Panc1 (cell line): Measurements from ENCODE around the gene ZBTB8A. TPM values are rescaled to one million over a fixed set of nuclear protein-coding genes. Genes with fewer than 3 reads are reported as not detected.

Experiments
- ATAC-seq: fragments of 200-7000 bp; cut with Tn5 transposase; 2 replicates; pipeline ENCODE4 v1.9.1; 2020; ENCODE audit warnings: mild to moderate bottlenecking, moderate library complexity
- BruUV-seq: library from RNA; stranded (reverse); fragments of 400-500 nt; replicated peaks from 2 replicates; lab custom pipeline; 2021; lab: Mats Ljungman, UMichigan
- CTCF ChIA-PET: fragments of 300-600 bp; sonication (Branson Sonifier 250); formaldehyde crosslinking; loops from one replicate; lab custom pipeline; 2022; ENCODE audit warnings: antibody characterized with exemption; lab: Charles Lee
- POLR2A ChIA-PET: fragments of 300-600 bp; sonication (Branson Sonifier 250); formaldehyde crosslinking; loops from one replicate; lab custom pipeline; 2022; ENCODE audit warnings: antibody characterized with exemption; lab: Charles Lee
- DNase-seq: peaks from one replicate; pipeline ENCODE4 v3.0.0-alpha.2; 2010; ENCODE audit warnings: low read depth, low spot score
- H3K27ac ChIP-seq: 2 replicates; pipeline ENCODE4 v1.5.1; 2011; ENCODE audit warnings: mild to moderate bottlenecking, low read length, inconsistent platforms
- H3K27me3 ChIP-seq: fragments of 200-500 bp; sonication (Bioruptor generic); 2 replicates; pipeline ENCODE4 v1.6.0; 2014; ENCODE audit warnings: low read length, inconsistent platforms; ENCODE audit not compliant: control insufficient read depth, insufficient read depth
- H3K36me3 ChIP-seq: fragments of 200-500 bp; sonication (Bioruptor generic); 2 replicates; pipeline ENCODE4 v1.5.1; 2014; ENCODE audit warnings: inconsistent platforms, mild to moderate bottlenecking, low read length, moderate library complexity; ENCODE audit not compliant: control insufficient read depth, insufficient read depth
- H3K4me1 ChIP-seq: 2 replicates; pipeline ENCODE4 v1.5.1; 2011; ENCODE audit warnings: inconsistent platforms, mild to moderate bottlenecking, low read length, moderate library complexity; ENCODE audit not compliant: control insufficient read depth, insufficient read depth
- H3K4me3 ChIP-seq, 2 experiments: 2 replicates each; pipeline ENCODE4 v1.5.1; 2011 to 2012; ENCODE audit warnings: low read depth in 2 of 2, low read length in 2 of 2, mild to moderate bottlenecking in 2 of 2, inconsistent platforms in 1 of 2, moderate library complexity in 1 of 2
- H3K9me3 ChIP-seq: fragments of 200-500 bp; sonication (Bioruptor generic); 2 replicates; pipeline ENCODE4 v1.5.1; 2014; ENCODE audit warnings: low read depth, mild to moderate bottlenecking, inconsistent platforms, low read length, moderate library complexity; ENCODE audit not compliant: control insufficient read depth, insufficient read depth
- POLR2AphosphoS5 ChIP-seq: IDR thresholded peaks from 2 replicates; pipeline ENCODE4 v1.6.1; 2012; ENCODE audit warnings: mild to moderate bottlenecking, low read depth, low read length, moderate library complexity
- REST ChIP-seq, 2 experiments: IDR thresholded peaks; 2 replicates each; pipeline ENCODE4 v1.6.1; 2011 to 2012; ENCODE audit warnings: low read depth in 2 of 2, control low read depth in 1 of 2, low read length in 1 of 2, mild to moderate bottlenecking in 1 of 2, moderate library complexity in 1 of 2; ENCODE audit not compliant: insufficient read depth in 1 of 2
- SIN3A ChIP-seq: IDR thresholded peaks from 2 replicates; pipeline ENCODE4 v1.6.1; 2012; ENCODE audit warnings: low read depth, mild to moderate bottlenecking, low read length, moderate library complexity, borderline replicate concordance; ENCODE audit not compliant: insufficient read depth
- TCF7L2 ChIP-seq: IDR thresholded peaks from 2 replicates; pipeline ENCODE4 v1.6.1; 2011; ENCODE audit warnings: mild to moderate bottlenecking, low read depth, low read length, inconsistent platforms
- in situ Hi-C: cut with HindIII; loops from 2 replicates; pipeline ENCODE4 v1.10.0; 2016; ENCODE audit warnings: low sequenced_read_pairs, low pct_unique_long_range_greater_than_20kb
- intact Hi-C: fragments of 100-400 bp; cut with micrococcal nuclease; formaldehyde crosslinking; loops from one replicate; pipeline ENCODE4 v1.10.0; 2022; ENCODE audit not compliant: unreplicated experiment
- total RNA-seq: library from RNA; stranded (reverse); gene quantifications from one replicate; pipeline ENCODE4 v1.2.1, GENCODE V29; 2021; ENCODE audit not compliant: unreplicated experiment
- TF ChIP-seq, protein P1 (sequence below): fragments of 450-650 bp; IDR thresholded peaks from 2 replicates; pipeline ENCODE4 v1.5.1; 2017; ENCODE audit warnings: mild to moderate bottlenecking

Gene ZBTB8A
- total RNA-seq, 1 experiment from 2014 or later, result 6.5 TPM

- Histone ChIP-seq H3K27ac (no peak overlapping the region), H3K36me3 (no peaks in the 10 kb centered on the region), H3K4me1 (peaks cover 16% of the 10 kb centered on the region), H3K9me3 (no peaks in the 10 kb centered on the region), H3K4me3 (no peak overlapping the region), H3K27me3 (no peaks in the 10 kb centered on the region)
- ChIA-PET POLR2A (interaction anchor here (0.6 kb wide), 1 partner anchor 59 kb away, joined by 6 read pairs; no protein-coding TSS in a partner anchor), CTCF (interaction anchor here (0.6 kb wide), 1 partner anchor 16 kb away, joined by 3 read pairs; no protein-coding TSS in a partner anchor)
- ATAC-seq (no peak), DNase-seq (no peak)
- intact Hi-C loops (no loop called here), in situ Hi-C loops (no loop called here)
- no TSS peak for BruUV-seq
- TF ChIP-seq REST (IDR thresholded peaks at IDR 0.05; ENCODE audit: insufficient read depth in 1 of 2, low read depth in 2 of 2, low read length in 1 of 2) (no peak), TCF7L2 (no peak), SIN3A (no peak), POLR2AphosphoS5 (no peak)
- TF ChIP-seq, protein P1, sequence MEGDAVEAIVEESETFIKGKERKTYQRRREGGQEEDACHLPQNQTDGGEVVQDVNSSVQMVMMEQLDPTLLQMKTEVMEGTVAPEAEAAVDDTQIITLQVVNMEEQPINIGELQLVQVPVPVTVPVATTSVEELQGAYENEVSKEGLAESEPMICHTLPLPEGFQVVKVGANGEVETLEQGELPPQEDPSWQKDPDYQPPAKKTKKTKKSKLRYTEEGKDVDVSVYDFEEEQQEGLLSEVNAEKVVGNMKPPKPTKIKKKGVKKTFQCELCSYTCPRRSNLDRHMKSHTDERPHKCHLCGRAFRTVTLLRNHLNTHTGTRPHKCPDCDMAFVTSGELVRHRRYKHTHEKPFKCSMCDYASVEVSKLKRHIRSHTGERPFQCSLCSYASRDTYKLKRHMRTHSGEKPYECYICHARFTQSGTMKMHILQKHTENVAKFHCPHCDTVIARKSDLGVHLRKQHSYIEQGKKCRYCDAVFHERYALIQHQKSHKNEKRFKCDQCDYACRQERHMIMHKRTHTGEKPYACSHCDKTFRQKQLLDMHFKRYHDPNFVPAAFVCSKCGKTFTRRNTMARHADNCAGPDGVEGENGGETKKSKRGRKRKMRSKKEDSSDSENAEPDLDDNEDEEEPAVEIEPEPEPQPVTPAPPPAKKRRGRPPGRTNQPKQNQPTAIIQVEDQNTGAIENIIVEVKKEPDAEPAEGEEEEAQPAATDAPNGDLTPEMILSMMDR, result no peak
Measured at GRCh38 chr1:32536764-32537163, 2.5 kb upstream of the ZBTB8A start.

DNA sequence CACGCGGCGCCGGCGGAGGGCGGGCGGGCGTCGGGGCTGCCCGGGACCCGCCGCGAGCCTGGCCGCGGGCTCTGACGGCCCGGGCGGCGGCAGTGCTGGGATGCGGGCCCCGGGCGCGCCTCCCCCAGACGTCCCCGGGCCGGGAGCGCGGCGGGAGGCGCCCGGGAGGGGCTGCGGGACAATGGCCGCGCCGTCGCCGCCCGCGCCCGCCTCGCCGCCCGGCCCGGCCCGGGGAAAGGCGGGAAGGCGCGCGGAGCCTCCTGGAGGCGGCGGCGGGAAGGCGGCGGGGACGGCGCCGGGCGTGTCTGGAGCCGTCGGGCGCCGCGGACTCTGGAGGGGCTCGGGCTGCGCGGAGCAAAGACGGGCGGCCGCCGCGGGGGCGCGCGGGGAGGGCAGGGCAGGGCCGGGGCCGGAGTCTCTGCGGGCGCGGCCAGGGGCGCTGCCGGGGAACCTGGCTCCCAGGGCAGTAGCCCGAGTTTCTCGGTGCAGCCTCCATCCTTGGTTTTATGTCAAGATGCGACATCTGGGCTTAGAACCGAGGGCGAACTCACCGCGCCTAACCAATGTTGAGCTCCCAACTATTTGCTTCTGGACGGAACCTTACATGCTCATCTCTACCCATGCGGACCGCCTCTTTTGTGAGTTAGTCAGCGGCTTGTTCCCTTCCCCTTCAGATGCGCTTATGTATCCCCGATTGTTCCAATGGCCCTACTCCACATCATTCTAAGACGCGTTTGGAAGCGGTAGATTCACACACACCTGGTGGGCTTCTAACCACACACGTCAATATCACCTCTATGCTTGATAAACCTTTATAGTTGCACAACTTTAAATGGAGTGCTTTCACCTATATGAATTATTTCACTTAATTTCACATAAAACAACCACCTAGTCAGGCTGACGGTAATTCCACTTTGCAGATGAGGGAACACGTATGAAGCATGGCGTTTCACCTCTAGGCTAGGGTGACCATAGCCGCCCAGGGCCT, 651 bp downstream of the ZBTB8A start:
- Histone ChIP-seq H3K9me3 (no peaks in the 10 kb centered on the region), H3K36me3 (no peaks in the 10 kb centered on the region), H3K27me3 (no peaks in the 10 kb centered on the region), H3K4me3 (peak overlapping the region; percentile 64 to 90), H3K4me1 (peaks cover 16% of the 10 kb centered on the region), H3K27ac (peak overlapping the region; percentile 77)
- intact Hi-C loops (no loop called here), in situ Hi-C loops (no loop called here)
- CTCF ChIA-PET, result interaction anchor here (0.5 to 0.6 kb wide), 2 partner anchors 169 to 212 kb away, joined by 3 to 7 read pairs; no protein-coding TSS in a partner anchor
- ATAC-seq, result peak; percentile 86
- no TSS peak for BruUV-seq
- POLR2A ChIA-PET, result interaction anchor here (0.5 kb wide), 1 partner anchor 138 kb away, joined by 7 read pairs; no protein-coding TSS in a partner anchor
- TF ChIP-seq, protein P1, result no peak
- TF ChIP-seq SIN3A (no peak), POLR2AphosphoS5 (no peak), TCF7L2 (no peak), REST (IDR thresholded peaks at IDR 0.05; ENCODE audit: insufficient read depth in 1 of 2, low read depth in 2 of 2, low read length in 1 of 2) (no peak)
- no peak for DNase-seq
